K562 (cell line): ENCODE results near the gene VWA1. TPM values are rescaled to one million over a fixed set of nuclear protein-coding genes. Genes with fewer than 3 reads are reported as not detected.

Source experiments
- COPS2 ChIP-seq: fragments of 450-650 bp; conservative IDR thresholded peaks from 2 replicates; pipeline ENCODE4 v1.6.1; 2016; ENCODE audit warnings: mild to moderate bottlenecking, moderate library complexity
- CXXC5 ChIP-seq: fragments of 250-450 bp; sonication (Bioruptor Pico); IDR thresholded peaks from 2 replicates; pipeline ENCODE4 v1.8.0; 2022; ENCODE audit warnings: inconsistent platforms, mild to moderate bottlenecking, moderate library complexity
- EGR1 ChIP-seq: fragments of 450-650 bp; conservative IDR thresholded peaks from 2 replicates; pipeline ENCODE4 v1.6.1; 2017; ENCODE audit warnings: mild to moderate bottlenecking
- GATAD2B ChIP-seq: fragments of 450-650 bp; IDR thresholded peaks from 2 replicates; pipeline ENCODE4 v1.6.1; 2017; ENCODE audit warnings: mild to moderate bottlenecking, borderline replicate concordance
- KDM1A ChIP-seq, 2 experiments: fragments of 450-650 bp; IDR thresholded peaks; 2 replicates each; pipeline ENCODE4 v1.6.1; 2016; ENCODE audit warnings: mild to moderate bottlenecking in 2 of 2
- LEF1 ChIP-seq: fragments of 450-650 bp; IDR thresholded peaks from 2 replicates; pipeline ENCODE4 v1.6.1; 2016; ENCODE audit warnings: mild to moderate bottlenecking
- PCBP1 ChIP-seq: fragments of 200-400 bp; formaldehyde crosslinking; IDR thresholded peaks from 2 replicates; pipeline ENCODE4 v1.6.1; 2018; ENCODE audit warnings: mild to moderate bottlenecking, low read depth, low read length; ENCODE audit not compliant: poor library complexity, severe bottlenecking
- PHF8 ChIP-seq: fragments of 200-600 bp; sonication (generic); IDR thresholded peaks from 2 replicates; pipeline ENCODE4 v1.6.1; 2012; ENCODE audit warnings: mixed run types, mild to moderate bottlenecking, inconsistent platforms, low read length, moderate library complexity, borderline replicate concordance
- POLR2AphosphoS5 ChIP-seq: IDR thresholded peaks from 2 replicates; pipeline ENCODE4 v1.6.1; 2011; ENCODE audit warnings: mild to moderate bottlenecking, low read depth, low read length, moderate library complexity; ENCODE audit not compliant: control insufficient read depth, insufficient read depth
- POLR2G ChIP-seq: fragments of 200-400 bp; formaldehyde crosslinking; IDR thresholded peaks from 2 replicates; pipeline ENCODE4 v1.6.1; 2017; ENCODE audit warnings: low read depth, mild to moderate bottlenecking, antibody characterized with exemption, low read length, moderate library complexity
- RB1 ChIP-seq: fragments of 450-650 bp; IDR thresholded peaks from 2 replicates; pipeline ENCODE4 v1.6.1; 2017; ENCODE audit warnings: low read depth, mild to moderate bottlenecking
- SIN3A ChIP-seq, 2 experiments: fragments of 150-350 bp in 1 of 2; IDR thresholded peaks; 2 replicates each; pipeline ENCODE4 v1.6.1; 2011 to 2016; ENCODE audit warnings: borderline replicate concordance in 2 of 2, low read depth in 2 of 2, low read length in 2 of 2, mild to moderate bottlenecking in 2 of 2, moderate library complexity in 2 of 2; ENCODE audit not compliant: control insufficient read depth in 1 of 2
- SMARCA4 ChIP-seq: fragments of 450-650 bp; IDR thresholded peaks from 2 replicates; pipeline ENCODE4 v1.6.1; 2016
- TEAD2 ChIP-seq: fragments of 450-650 bp; IDR thresholded peaks from 2 replicates; pipeline ENCODE4 v1.6.1; 2016; ENCODE audit warnings: missing genetic modification characterization, control low read depth, missing compliant biosample characterization
- UBTF ChIP-seq, 2 experiments: IDR thresholded peaks; 2 replicates each; pipeline ENCODE4 v1.6.1; 2012; ENCODE audit warnings: improper control_type of control experiment in 2 of 2, low read depth in 2 of 2, low read length in 2 of 2, borderline replicate concordance in 1 of 2
- ZNF253 ChIP-seq: fragments of 250-450 bp; sonication (Bioruptor Pico); conservative IDR thresholded peaks from 2 replicates; pipeline ENCODE4 v1.6.1; 2021; ENCODE audit warnings: mild to moderate bottlenecking
- ZNF561 ChIP-seq: fragments of 450-650 bp; formaldehyde crosslinking; conservative IDR thresholded peaks from 2 replicates; pipeline ENCODE4 v1.4.0; 2020; ENCODE audit warnings: mild to moderate bottlenecking, moderate library complexity
- polyA plus RNA-seq, 8 experiments: library from polyadenylated mRNA; depleted of rRNA in 4 of 8; stranded (reverse) in 5 of 8; unstranded in 3 of 8; fragments of >200 nt; fragmentation: Nextera tagmentation in 2 of 8; fragmentation: Illumina TruSeq in 1 of 8; extraction: Ambion mirVana in 2 of 8; extraction: Trizol in 1 of 8; gene quantifications; 2 replicates each; pipeline versions ENCODE4 v1.2.1 to v1.2.3, GENCODE V29; 2011 to 2014; ENCODE audit warnings: inconsistent platforms in 1 of 8, missing spikeins in 1 of 8
- total RNA-seq, 7 experiments: library from RNA; depleted of rRNA in 6 of 7; stranded (reverse); fragments of >200 nt in 6 of 7; fragmentation: Illumina TruSeq in 2 of 7; extraction: Trizol in 2 of 7; gene quantifications; 2 replicates each; pipeline versions ENCODE4 v1.2.1 to v1.2.3, GENCODE V29; 2011 to 2021; ENCODE audit warnings: low replicate concordance in 1 of 7
- TF ChIP-seq, protein P1 (sequence below): IDR thresholded peaks from 2 replicates; pipeline ENCODE4 v1.6.1; 2012; ENCODE audit warnings: low read depth, low read length, improper control_type of control experiment, borderline replicate concordance
- TF ChIP-seq, protein P2 (sequence below), 2 experiments: IDR thresholded peaks; 2 replicates each; pipeline ENCODE4 v1.6.1; 2011; ENCODE audit warnings: borderline replicate concordance in 1 of 2, control low read depth in 1 of 2, low read depth in 1 of 2, low read length in 1 of 2, mild to moderate bottlenecking in 1 of 2, mixed read lengths in 1 of 2, moderate library complexity in 1 of 2; ENCODE audit not compliant: insufficient read depth in 1 of 2, insufficient read length in 1 of 2, poor library complexity in 1 of 2, severe bottlenecking in 1 of 2; ENCODE audit errors: extremely low read depth in 1 of 2

VWA1 gene
- total and polyA plus RNA-seq, 9 of the 15 experiments (the other 6 are each of a cell fraction or from before 2014, with no cell fraction given): 0.01 to 6.4 (median 0.85) TPM

- TF ChIP-seq, protein P1, sequence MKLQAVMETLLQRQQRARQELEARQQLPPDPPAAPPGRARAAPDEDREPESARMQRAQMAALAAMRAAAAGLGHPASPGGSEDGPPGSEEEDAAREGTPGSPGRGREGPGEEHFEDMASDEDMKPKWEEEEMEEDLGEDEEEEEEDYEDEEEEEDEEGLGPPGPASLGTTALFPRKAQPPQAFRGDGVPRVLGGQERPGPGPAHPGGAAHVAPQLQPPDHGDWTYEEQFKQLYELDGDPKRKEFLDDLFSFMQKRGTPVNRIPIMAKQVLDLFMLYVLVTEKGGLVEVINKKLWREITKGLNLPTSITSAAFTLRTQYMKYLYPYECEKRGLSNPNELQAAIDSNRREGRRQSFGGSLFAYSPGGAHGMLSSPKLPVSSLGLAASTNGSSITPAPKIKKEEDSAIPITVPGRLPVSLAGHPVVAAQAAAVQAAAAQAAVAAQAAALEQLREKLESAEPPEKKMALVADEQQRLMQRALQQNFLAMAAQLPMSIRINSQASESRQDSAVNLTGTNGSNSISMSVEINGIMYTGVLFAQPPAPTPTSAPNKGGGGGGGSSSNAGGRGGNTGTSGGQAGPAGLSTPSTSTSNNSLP: no peak
- TF ChIP-seq POLR2AphosphoS5 (no peak), ZNF253 (CRISPR knock-in tag) (no peak), PHF8 (peak; percentile 17; the same call in 1 of the 2 replicates), GATAD2B (peak; percentile 27; the same call in 1 of the 2 replicates), KDM1A (IDR thresholded peaks at IDR 0.05) (peak in 1 of 2 experiments; percentile 51; a peak in 2 of 4 replicates), EGR1 (peak; percentile 67), POLR2G (peak; percentile 12; the same call in 1 of the 2 replicates), LEF1 (no peak), UBTF (IDR thresholded peaks at IDR 0.05; ENCODE audit: borderline replicate concordance in 1 of 2, low read depth in 2 of 2, low read length in 2 of 2) (peak; percentile 37 to 65; a peak in 1 of 4 replicates), SIN3A (IDR thresholded peaks at IDR 0.05; ENCODE audit: borderline replicate concordance in 2 of 2, control insufficient read depth in 1 of 2, low read depth in 2 of 2, low read length in 2 of 2) (no peak), CXXC5 (CRISPR knock-in tag) (0 out of 2 replicates have a peak, but pooled peaks have one; percentile 10), SMARCA4 (no peak), PCBP1 (peak; percentile 39), TEAD2 (no peak), RB1 (peak; percentile 31; the same call in 1 of the 2 replicates), ZNF561 (CRISPR knock-in tag) (no peak), COPS2 (no peak)
- TF ChIP-seq, protein P2, sequence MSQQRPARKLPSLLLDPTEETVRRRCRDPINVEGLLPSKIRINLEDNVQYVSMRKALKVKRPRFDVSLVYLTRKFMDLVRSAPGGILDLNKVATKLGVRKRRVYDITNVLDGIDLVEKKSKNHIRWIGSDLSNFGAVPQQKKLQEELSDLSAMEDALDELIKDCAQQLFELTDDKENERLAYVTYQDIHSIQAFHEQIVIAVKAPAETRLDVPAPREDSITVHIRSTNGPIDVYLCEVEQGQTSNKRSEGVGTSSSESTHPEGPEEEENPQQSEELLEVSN (IDR thresholded peaks at IDR 0.05; ENCODE audit: borderline replicate concordance in 1 of 2, extremely low read depth in 1 of 2, insufficient read depth in 1 of 2, insufficient read length in 1 of 2, low read depth in 1 of 2, low read length in 1 of 2, poor library complexity in 1 of 2, severe bottlenecking in 1 of 2): peak in 1 of 2 experiments; percentile 56
- TF ChIP-seq, all 486 proteins: peak for 14
These were observed 8.2 kb upstream of the VWA1 start (continued) for GRCh38 chr1:1427106-1427819.
